Measurements from ENCODE around the gene SMCO3.

SMCO3 gene

GRCh38 chr12:14833952-14834351 lies 20.0 kb upstream of the SMCO3 start:
- Histone ChIP-seq H3K27ac (ENCODE audit: low read depth, low read length) (no peak overlapping the region), H3K9ac (ENCODE audit: low read length) (no peak overlapping the region), H3K9me3 (ENCODE audit: insufficient read depth, low read length) (no peaks in the 10 kb centered on the region), H3K4me2 (ENCODE audit: low read depth, low read length, poor library complexity, severe bottlenecking) (no peak overlapping the region), H3F3A (ENCODE audit: insufficient read depth) (no peaks in the 10 kb centered on the region), H2AFZ (ENCODE audit: low read depth, low read length, severe bottlenecking) (no peak overlapping the region), H3K36me3 (ENCODE audit: low read length) (no peaks in the 10 kb centered on the region), H3K27me3 (ENCODE audit: low read length) (no peaks in the 10 kb centered on the region), H3K79me2 (ENCODE audit: insufficient read depth, low read length) (no peaks in the 10 kb centered on the region), H3K9me2 (replicated peaks; ENCODE audit: insufficient read depth, low read length) (no peaks in the 10 kb centered on the region), H4K20me1 (ENCODE audit: low read depth, low read length) (no peaks in the 10 kb centered on the region), H3K4me3 (ENCODE audit: insufficient read depth, low read length, poor library complexity, severe bottlenecking) (no peak overlapping the region)
- TF ChIP-seq CTCF (IDR thresholded peaks at IDR 0.05; ENCODE audit: insufficient read depth, low read length, poor library complexity, severe bottlenecking) (no peak), EZH2phosphoT487 (conservative IDR thresholded peaks at IDR 0.05; ENCODE audit: low read length) (no peak)

GRCh38 chr12:14833336-14833735 lies 19.4 kb upstream of the SMCO3 start:
- no peaks in the 10 kb centered on the region for H3K36me3 ChIP-seq (ENCODE audit: low read length)
- H2AFZ ChIP-seq (ENCODE audit: low read depth, low read length, severe bottlenecking): no peak overlapping the region
- no peak overlapping the region for H3K4me2 ChIP-seq (ENCODE audit: low read depth, low read length, poor library complexity, severe bottlenecking)

GRCh38 chr12:14828892-14829291 lies 14.9 kb upstream of the SMCO3 start:
- H3K9ac ChIP-seq (ENCODE audit: low read length): no peak overlapping the region

More at GRCh38 chr12:14833336-14833735, 19.4 kb upstream of the SMCO3 start:
- H3K9ac ChIP-seq (ENCODE audit: low read length): no peak overlapping the region
- H4K20me1 ChIP-seq (ENCODE audit: low read depth, low read length): no peaks in the 10 kb centered on the region
- no peaks in the 10 kb centered on the region for H3K27me3 ChIP-seq (ENCODE audit: low read length)
- TF ChIP-seq CTCF (IDR thresholded peaks at IDR 0.05; ENCODE audit: insufficient read depth, low read length, poor library complexity, severe bottlenecking) (no peak), EZH2phosphoT487 (conservative IDR thresholded peaks at IDR 0.05; ENCODE audit: low read length) (no peak)
- no peaks in the 10 kb centered on the region for H3K9me3 ChIP-seq (ENCODE audit: insufficient read depth, low read length)
- H3K27ac ChIP-seq (ENCODE audit: low read depth, low read length): no peak overlapping the region
- no peaks in the 10 kb centered on the region for H3K9me2 ChIP-seq (replicated peaks; ENCODE audit: insufficient read depth, low read length)
- no peak overlapping the region for H3K4me3 ChIP-seq (ENCODE audit: insufficient read depth, low read length, poor library complexity, severe bottlenecking)
- H3F3A ChIP-seq (ENCODE audit: insufficient read depth): no peaks in the 10 kb centered on the region
- H3K79me2 ChIP-seq (ENCODE audit: insufficient read depth, low read length): no peaks in the 10 kb centered on the region

More at GRCh38 chr12:14828892-14829291, 14.9 kb upstream of the SMCO3 start:
- H3K4me3 ChIP-seq (ENCODE audit: insufficient read depth, low read length, poor library complexity, severe bottlenecking): no peak overlapping the region
- no peaks in the 10 kb centered on the region for H3K36me3 ChIP-seq (ENCODE audit: low read length)
- TF ChIP-seq EZH2phosphoT487 (conservative IDR thresholded peaks at IDR 0.05; ENCODE audit: low read length): no peak
- TF ChIP-seq CTCF (IDR thresholded peaks at IDR 0.05; ENCODE audit: insufficient read depth, low read length, poor library complexity, severe bottlenecking): no peak
- H3F3A ChIP-seq (ENCODE audit: insufficient read depth): no peaks in the 10 kb centered on the region
- no peaks in the 10 kb centered on the region for H3K27me3 ChIP-seq (ENCODE audit: low read length)
- H3K79me2 ChIP-seq (ENCODE audit: insufficient read depth, low read length): no peaks in the 10 kb centered on the region
- H3K9me3 ChIP-seq (ENCODE audit: insufficient read depth, low read length): no peaks in the 10 kb centered on the region
- H3K27ac ChIP-seq (ENCODE audit: low read depth, low read length): no peak overlapping the region
- H4K20me1 ChIP-seq (ENCODE audit: low read depth, low read length): no peaks in the 10 kb centered on the region
- H2AFZ ChIP-seq (ENCODE audit: low read depth, low read length, severe bottlenecking): no peak overlapping the region
- no peak overlapping the region for H3K4me2 ChIP-seq (ENCODE audit: low read depth, low read length, poor library complexity, severe bottlenecking)
- H3K9me2 ChIP-seq (replicated peaks; ENCODE audit: insufficient read depth, low read length): no peaks in the 10 kb centered on the region

All from SU-DHL-6 (cell line).